NCI-H128 (cell line): ENCODE data around the gene ZBTB39.

Source experiments
- DNase-seq: peaks from one replicate; lab custom pipeline; 2025; ENCODE audit not compliant: unreplicated experiment; lab: John Stamatoyannopoulos, UW

ZBTB39 gene

GRCh38 chr12:56948881-56949280 is 57.5 kb downstream of the ZBTB39 start:
- DNase-seq: no peak
